GM12892 (cell line): ENCODE measurements around the gene WDR7.

ENCODE experiments used
- POLR2A ChIP-seq: IDR thresholded peaks from 2 replicates; pipeline ENCODE4 v1.6.1; 2011; ENCODE audit warnings: low read depth, low read length, control low read depth
- POLR2AphosphoS5 ChIP-seq: IDR thresholded peaks from 2 replicates; pipeline ENCODE4 v1.6.1; 2011; ENCODE audit warnings: low read depth, low read length, control low read depth

- TF ChIP-seq POLR2AphosphoS5, result no peak
- TF ChIP-seq POLR2A, result no peak
Measured at GRCh38 chr18:56884511-56884910, 233.4 kb downstream of the WDR7 start.
